ENCODE data around the gene PTPRE.

The PTPRE gene

GRCh38 chr10:127923646-127924045 is 16.7 kb downstream of the PTPRE start:
- Histone ChIP-seq H3K36me3 (ENCODE audit: insufficient read depth) (no peaks in the 10 kb centered on the region), H2AFZ (ENCODE audit: low read depth) (no peak overlapping the region), H3K9ac (no peak overlapping the region), H3K27ac (no peak overlapping the region), H3K79me2 (ENCODE audit: insufficient read depth, low read depth) (no peaks in the 10 kb centered on the region), H3K4me3 (IDR thresholded peaks at IDR 0.05; ENCODE audit: insufficient read depth, low read depth, low read length) (no peak overlapping the region), H3K4me2 (no peak overlapping the region), H3K27me3 (ENCODE audit: insufficient read depth, low read depth) (no peaks in the 10 kb centered on the region), H4K20me1 (ENCODE audit: insufficient read depth) (no peaks in the 10 kb centered on the region), H3K4me1 (ENCODE audit: low read depth, poor library complexity, severe bottlenecking) (no peaks in the 10 kb centered on the region)
- no peak for TF ChIP-seq CTCF (conservative IDR thresholded peaks at IDR 0.05; ENCODE audit: low read depth, low read length)

- Histone ChIP-seq H4K20me1 (ENCODE audit: insufficient read depth) (no peaks in the 10 kb centered on the region), H3K27ac (no peak overlapping the region), H3K4me2 (no peak overlapping the region), H3K36me3 (ENCODE audit: insufficient read depth) (no peaks in the 10 kb centered on the region), H3K27me3 (ENCODE audit: insufficient read depth, low read depth) (no peaks in the 10 kb centered on the region), H3K9ac (no peak overlapping the region), H3K4me1 (ENCODE audit: low read depth, poor library complexity, severe bottlenecking) (no peaks in the 10 kb centered on the region), H2AFZ (ENCODE audit: low read depth) (no peak overlapping the region), H3K79me2 (ENCODE audit: insufficient read depth, low read depth) (no peaks in the 10 kb centered on the region), H3K4me3 (IDR thresholded peaks at IDR 0.05; ENCODE audit: insufficient read depth, low read depth, low read length) (no peak overlapping the region)
- TF ChIP-seq CTCF (conservative IDR thresholded peaks at IDR 0.05; ENCODE audit: low read depth, low read length) = no peak
Measured at GRCh38 chr10:127925471-127926207, 18.7 kb downstream of the PTPRE start.

DNA sequence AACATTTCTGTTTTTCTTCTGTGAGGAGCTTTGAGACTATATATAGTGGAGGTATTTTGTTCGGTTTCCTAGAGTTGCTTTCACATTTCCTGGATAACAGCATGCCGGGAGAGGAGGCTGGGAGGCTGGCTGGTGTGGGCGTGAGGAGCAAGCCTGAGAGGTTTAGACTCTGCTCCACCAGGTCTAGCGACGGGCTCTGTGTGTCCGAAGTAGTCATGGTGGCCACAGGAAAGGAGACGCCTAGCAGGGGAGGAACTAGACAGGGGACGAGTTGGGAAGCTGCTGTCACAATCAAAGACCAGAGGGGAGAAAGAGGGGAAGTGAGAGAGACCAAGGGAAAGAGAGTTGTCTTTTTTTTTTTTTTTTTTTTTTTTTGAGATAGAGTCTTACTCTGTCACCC is 19.6 kb downstream of the PTPRE start:
- H3K4me1 ChIP-seq (ENCODE audit: low read depth, poor library complexity, severe bottlenecking) = no peaks in the 10 kb centered on the region
- H3K27me3 ChIP-seq (ENCODE audit: insufficient read depth, low read depth) = no peaks in the 10 kb centered on the region
- H3K4me3 ChIP-seq (IDR thresholded peaks at IDR 0.05; ENCODE audit: insufficient read depth, low read depth, low read length) = no peak overlapping the region
- H2AFZ ChIP-seq (ENCODE audit: low read depth) = no peak overlapping the region
- H3K4me2 ChIP-seq = no peak overlapping the region
- no peaks in the 10 kb centered on the region for H3K36me3 ChIP-seq (ENCODE audit: insufficient read depth)
- H3K27ac ChIP-seq = no peak overlapping the region
- H3K79me2 ChIP-seq (ENCODE audit: insufficient read depth, low read depth) = no peaks in the 10 kb centered on the region
- no peaks in the 10 kb centered on the region for H4K20me1 ChIP-seq (ENCODE audit: insufficient read depth)
- no peak overlapping the region for H3K9ac ChIP-seq
- TF ChIP-seq CTCF (conservative IDR thresholded peaks at IDR 0.05; ENCODE audit: low read depth, low read length) = no peak

GRCh38 chr10:127928021-127928806 is 21.3 kb downstream of the PTPRE start:
- Histone ChIP-seq H3K9ac (no peak overlapping the region), H3K36me3 (ENCODE audit: insufficient read depth) (no peaks in the 10 kb centered on the region), H3K27ac (no peak overlapping the region), H3K79me2 (ENCODE audit: insufficient read depth, low read depth) (no peaks in the 10 kb centered on the region), H2AFZ (ENCODE audit: low read depth) (no peak overlapping the region), H3K4me1 (ENCODE audit: low read depth, poor library complexity, severe bottlenecking) (no peaks in the 10 kb centered on the region), H3K4me3 (IDR thresholded peaks at IDR 0.05; ENCODE audit: insufficient read depth, low read depth, low read length) (no peak overlapping the region), H3K27me3 (ENCODE audit: insufficient read depth, low read depth) (no peaks in the 10 kb centered on the region), H4K20me1 (ENCODE audit: insufficient read depth) (no peaks in the 10 kb centered on the region), H3K4me2 (no peak overlapping the region)
- TF ChIP-seq CTCF (conservative IDR thresholded peaks at IDR 0.05; ENCODE audit: low read depth, low read length) = no peak

All from KMS-11 (cell line).